ENCODE results near the gene HOXA3. TPM values are rescaled to one million over a fixed set of nuclear protein-coding genes. Genes with fewer than 3 reads are reported as not detected.

HOXA3 gene
- total and polyA plus RNA-seq, 10 of the 15 experiments (the other 5 are each of a cell fraction or from before 2014, with no cell fraction given): 0.05 TPM; not detected in 9

GRCh38 chr7:27134392-27134791, 18.0 kb downstream of the HOXA3 start (continued):
- TF ChIP-seq PBX3 (IDR thresholded peaks at IDR 0.05; ENCODE audit: insufficient replicate concordance, low read depth, low read length) (no peak), ZSCAN29 (IDR thresholded peaks at IDR 0.05) (no peak), CREB1 (IDR thresholded peaks at IDR 0.05; ENCODE audit: low read depth) (no peak), MTA3 (IDR thresholded peaks at IDR 0.05; ENCODE audit: borderline replicate concordance, low read length) (no peak), ZNF384 (IDR thresholded peaks at IDR 0.05; ENCODE audit: borderline replicate concordance, low read depth, low read length) (no peak), TARDBP (IDR thresholded peaks at IDR 0.05; ENCODE audit: borderline replicate concordance) (no peak), CREM (IDR thresholded peaks at IDR 0.05; ENCODE audit: low read depth) (peak; percentile 56; the same call in 1 of the 2 replicates), ZNF207 (IDR thresholded peaks at IDR 0.05; ENCODE audit: borderline replicate concordance) (no peak), FOXM1 (IDR thresholded peaks at IDR 0.05; ENCODE audit: low read depth, low read length) (no peak), IKZF1 (conservative IDR thresholded peaks at IDR 0.05) (peak; percentile 67), RBBP5 (conservative IDR thresholded peaks at IDR 0.05) (no peak), HDGF (IDR thresholded peaks at IDR 0.05) (no peak), ASH2L (IDR thresholded peaks at IDR 0.05; ENCODE audit: borderline replicate concordance, low read depth) (no peak), TCF7 (IDR thresholded peaks at IDR 0.05; ENCODE audit: borderline replicate concordance) (no peak), ZNF592 (IDR thresholded peaks at IDR 0.05) (no peak), ZBED1 (IDR thresholded peaks at IDR 0.05; ENCODE audit: borderline replicate concordance) (no peak), FOXK2 (IDR thresholded peaks at IDR 0.05) (no peak), CBX3 (IDR thresholded peaks at IDR 0.05; ENCODE audit: borderline replicate concordance, low read depth) (no peak), IRF4 (IDR thresholded peaks at IDR 0.05; ENCODE audit: low read depth, low read length) (no peak), MYC (IDR thresholded peaks at IDR 0.05; ENCODE audit: insufficient read depth, insufficient read length, insufficient replicate concordance, low read length, severe bottlenecking) (no peak), SKIL (IDR thresholded peaks at IDR 0.05; ENCODE audit: low read depth, poor library complexity, severe bottlenecking) (peak; percentile 31), ZBTB40 (IDR thresholded peaks at IDR 0.05; ENCODE audit: borderline replicate concordance) (no peak)

Data from GM12878 (cell line).